HEK293T (cell line): ENCODE data around the gene B3GALNT1.

Source experiments
- BHLHE40 ChIP-seq: fragments of 450-650 bp; IDR thresholded peaks from 2 replicates; pipeline ENCODE4 v1.6.1; 2016; ENCODE audit warnings: mild to moderate bottlenecking, moderate library complexity, borderline replicate concordance
- CTBP1 ChIP-seq: fragments of 450-650 bp; IDR thresholded peaks from 2 replicates; pipeline ENCODE4 v1.6.1; 2016; ENCODE audit warnings: borderline replicate concordance
- ELF4 ChIP-seq: fragments of 450-650 bp; IDR thresholded peaks from 2 replicates; pipeline ENCODE4 v1.6.1; 2017; ENCODE audit warnings: antibody characterized with exemption
- LEF1 ChIP-seq: fragments of 450-650 bp; IDR thresholded peaks from 2 replicates; pipeline ENCODE4 v1.6.1; 2017; ENCODE audit warnings: mild to moderate bottlenecking, borderline replicate concordance
- NFRKB ChIP-seq: fragments of 450-650 bp; IDR thresholded peaks from 2 replicates; pipeline ENCODE4 v1.6.1; 2016; ENCODE audit warnings: mild to moderate bottlenecking, moderate library complexity

- no peak for TF ChIP-seq LEF1
- TF ChIP-seq BHLHE40: no peak
- TF ChIP-seq ELF4: no peak
- no peak for TF ChIP-seq NFRKB
- no peak for TF ChIP-seq CTBP1
Observed at GRCh38 chr3:161084277-161084676, 20.9 kb downstream of the B3GALNT1 start.
